SU-DHL-6 (cell line): ENCODE results near the gene XYLT1.
A peak's percentile ranks its signal among the peaks of the same experiment; 100 is the strongest.

ENCODE experiments used
- H2AFZ ChIP-seq: fragments of 200-600 bp; sonication (generic); 2 replicates; pipeline ENCODE4 v1.6.1; 2014; ENCODE audit warnings: low read depth, mild to moderate bottlenecking, moderate library complexity, mixed read lengths, antibody characterized with exemption, low read length; ENCODE audit not compliant: severe bottlenecking
- H3F3A ChIP-seq: fragments of 200-600 bp; shearing (Covaris generic); 2 replicates; pipeline ENCODE4 v1.6.0; 2016; ENCODE audit warnings: antibody characterized with exemption, mild to moderate bottlenecking; ENCODE audit not compliant: insufficient read depth
- H3K27ac ChIP-seq: fragments of 200-600 bp; sonication (generic); 2 replicates; pipeline ENCODE4 v1.5.1; 2016; ENCODE audit warnings: low read depth, mild to moderate bottlenecking, low read length, moderate library complexity, mixed read lengths
- H3K27me3 ChIP-seq: fragments of 200-600 bp; sonication (generic), shearing (Covaris generic); 2 replicates; pipeline ENCODE4 v1.6.0; 2014; ENCODE audit warnings: mild to moderate bottlenecking, low read length
- H3K36me3 ChIP-seq: fragments of 200-600 bp; sonication (generic); 2 replicates; pipeline ENCODE4 v1.6.1; 2014; ENCODE audit warnings: mild to moderate bottlenecking, low read length, mixed read lengths
- H3K4me2 ChIP-seq: fragments of 300-600, 200-600 bp; shearing (Covaris generic), sonication (generic); 2 replicates; pipeline ENCODE4 v1.6.0; 2014; ENCODE audit warnings: low read length, low read depth, mild to moderate bottlenecking; ENCODE audit not compliant: poor library complexity, severe bottlenecking
- H3K4me3 ChIP-seq: fragments of 200-600 bp; sonication (generic); 2 replicates; pipeline ENCODE4 v1.5.1; 2014; ENCODE audit warnings: antibody characterized with exemption, low read length, mild to moderate bottlenecking, mixed read lengths; ENCODE audit not compliant: insufficient read depth, poor library complexity, severe bottlenecking
- H3K79me2 ChIP-seq: fragments of 200-600 bp; sonication (generic); 2 replicates; pipeline ENCODE4 v1.6.1; 2014; ENCODE audit warnings: mild to moderate bottlenecking, low read length, moderate library complexity; ENCODE audit not compliant: insufficient read depth
- H3K9ac ChIP-seq: fragments of 200-600 bp; sonication (generic); 2 replicates; pipeline ENCODE4 v1.7.0; 2014; ENCODE audit warnings: mild to moderate bottlenecking, low read length
- H3K9me2 ChIP-seq: fragments of 200-600 bp; sonication (generic); replicated peaks from 2 replicates; pipeline ENCODE4 v1.6.1; 2014; ENCODE audit warnings: low read length; ENCODE audit not compliant: insufficient read depth
- H3K9me3 ChIP-seq: fragments of 200-600 bp; sonication (generic); 2 replicates; pipeline ENCODE4 v1.6.1; 2014; ENCODE audit warnings: low read length, mixed read lengths; ENCODE audit not compliant: insufficient read depth
- H4K20me1 ChIP-seq: fragments of 200-600 bp; sonication (generic); 2 replicates; pipeline ENCODE4 v1.6.1; 2014; ENCODE audit warnings: low read depth, mild to moderate bottlenecking, antibody characterized with exemption, low read length, moderate library complexity, mixed read lengths
- CTCF ChIP-seq: fragments of 200-600 bp; sonication (generic); IDR thresholded peaks from one replicate; pipeline ENCODE4 v1.5.1; 2017; ENCODE audit warnings: antibody characterized with exemption, mild to moderate bottlenecking, low read length, moderate library complexity; ENCODE audit not compliant: insufficient read depth, poor library complexity, severe bottlenecking
- EZH2phosphoT487 ChIP-seq: fragments of 200-600 bp; sonication (generic), shearing (Covaris generic); conservative IDR thresholded peaks from 2 replicates; pipeline ENCODE4 v1.6.1; 2018; ENCODE audit warnings: mild to moderate bottlenecking, antibody characterized with exemption, low read length, moderate library complexity, mixed read lengths

Gene XYLT1

GRCh38 chr16:17368446-17368845 lies 102.3 kb downstream of the XYLT1 start:
- H3K27ac ChIP-seq: peak overlapping the region; percentile 94
- H2AFZ ChIP-seq: no peak overlapping the region
- peak overlapping the region; percentile 65 for H3K4me2 ChIP-seq

GRCh38 chr16:17367923-17368322 lies 102.8 kb downstream of the XYLT1 start:
- Histone ChIP-seq H3F3A (peaks cover 35% of the 10 kb centered on the region), H3K27ac (peak overlapping the region; percentile 94), H3K9ac (no peak overlapping the region), H3K9me2 (no peaks in the 10 kb centered on the region), H3K4me3 (no peak overlapping the region), H2AFZ (no peak overlapping the region), H3K27me3 (no peaks in the 10 kb centered on the region), H3K4me2 (peak overlapping the region; percentile 65), H4K20me1 (no peaks in the 10 kb centered on the region), H3K36me3 (no peaks in the 10 kb centered on the region), H3K79me2 (peaks cover 21% of the 10 kb centered on the region), H3K9me3 (no peaks in the 10 kb centered on the region)
- TF ChIP-seq CTCF (no peak), EZH2phosphoT487 (no peak)

More at GRCh38 chr16:17368446-17368845, 102.3 kb downstream of the XYLT1 start:
- Histone ChIP-seq H3K27me3 (no peaks in the 10 kb centered on the region), H3K4me3 (peak overlapping the region; percentile 3), H3F3A (peaks cover 35% of the 10 kb centered on the region), H3K36me3 (no peaks in the 10 kb centered on the region), H3K9ac (peak overlapping the region; percentile 43), H3K79me2 (peaks cover 21% of the 10 kb centered on the region), H3K9me2 (no peaks in the 10 kb centered on the region), H3K9me3 (no peaks in the 10 kb centered on the region), H4K20me1 (no peaks in the 10 kb centered on the region)
- no peak for TF ChIP-seq EZH2phosphoT487
- TF ChIP-seq CTCF: no peak

- Histone ChIP-seq H3K27ac (peak overlapping the region; percentile 94), H3K9me3 (no peaks in the 10 kb centered on the region), H3K79me2 (peaks cover 25% of the 10 kb centered on the region), H3K4me3 (no peak overlapping the region), H2AFZ (no peak overlapping the region), H3K27me3 (no peaks in the 10 kb centered on the region), H3K9ac (no peak overlapping the region), H3K4me2 (peak overlapping the region; percentile 65), H4K20me1 (no peaks in the 10 kb centered on the region), H3K9me2 (no peaks in the 10 kb centered on the region), H3F3A (peaks cover 35% of the 10 kb centered on the region), H3K36me3 (no peaks in the 10 kb centered on the region)
- TF ChIP-seq CTCF (no peak), EZH2phosphoT487 (no peak)
Observed at GRCh38 chr16:17367036-17367435, 103.7 kb downstream of the XYLT1 start.
